H54 (cell line): ENCODE results near the gene CCDC30.

Source experiments
- DNase-seq: peaks from one replicate; pipeline ENCODE4 v3.0.0; 2011; ENCODE audit warnings: low spot score, mixed read lengths; ENCODE audit not compliant: insufficient read length
- FAIRE-seq: peaks from 3 replicates; lab custom pipeline; 2011; peaks lifted over from hg19 to GRCh38; lab: Jason Lieb, UNC
- POLR2A ChIP-seq: IDR thresholded peaks from 2 replicates; pipeline ENCODE4 v1.6.1; 2011; ENCODE audit warnings: low read depth, mild to moderate bottlenecking, low read length

The CCDC30 gene

GRCh38 chr1:42691157-42691498, 228.0 kb downstream of the CCDC30 start:
- no peak for FAIRE-seq

GRCh38 chr1:42692461-42692860, 229.4 kb downstream of the CCDC30 start:
- no peak for TF ChIP-seq POLR2A
- DNase-seq (no peak), FAIRE-seq (no peak)

More at GRCh38 chr1:42691157-42691498, 228.0 kb downstream of the CCDC30 start:
- no peak for DNase-seq
- TF ChIP-seq POLR2A, result no peak

GRCh38 chr1:42692911-42693310, 229.8 kb downstream of the CCDC30 start:
- DNase-seq (no peak), FAIRE-seq (no peak)
- TF ChIP-seq POLR2A, result no peak

- no peak for FAIRE-seq
Measured at GRCh38 chr1:42698081-42698813, 235.2 kb downstream of the CCDC30 start.

GRCh38 chr1:42700006-42700405, 236.9 kb downstream of the CCDC30 start:
- TF ChIP-seq POLR2A, result no peak
- DNase-seq (no peak), FAIRE-seq (no peak)

More at GRCh38 chr1:42698081-42698813, 235.2 kb downstream of the CCDC30 start:
- DNase-seq, result no peak
- TF ChIP-seq POLR2A, result no peak

- FAIRE-seq (no peak), DNase-seq (no peak)
- TF ChIP-seq POLR2A, result no peak
Measured at GRCh38 chr1:42703888-42704464, 240.9 kb downstream of the CCDC30 start.
